Hematopoietic multipotent progenitor cell treated with erythropoietin and hydrocortisone succinate and interleukin-3 and kit ligand, for 4 days (in vitro differentiated cells): ENCODE data around the gene ATP5F1A.
"Not testable (repeated sequence)": the region's sequence is repeated elsewhere in the genome, so short reads cannot be mapped to it uniquely, and the experiment has no call there.

Experiments used
- DNase-seq: peaks from one replicate; pipeline ENCODE4 v3.0.0-alpha.2; 2015

The ATP5F1A gene

DNA sequence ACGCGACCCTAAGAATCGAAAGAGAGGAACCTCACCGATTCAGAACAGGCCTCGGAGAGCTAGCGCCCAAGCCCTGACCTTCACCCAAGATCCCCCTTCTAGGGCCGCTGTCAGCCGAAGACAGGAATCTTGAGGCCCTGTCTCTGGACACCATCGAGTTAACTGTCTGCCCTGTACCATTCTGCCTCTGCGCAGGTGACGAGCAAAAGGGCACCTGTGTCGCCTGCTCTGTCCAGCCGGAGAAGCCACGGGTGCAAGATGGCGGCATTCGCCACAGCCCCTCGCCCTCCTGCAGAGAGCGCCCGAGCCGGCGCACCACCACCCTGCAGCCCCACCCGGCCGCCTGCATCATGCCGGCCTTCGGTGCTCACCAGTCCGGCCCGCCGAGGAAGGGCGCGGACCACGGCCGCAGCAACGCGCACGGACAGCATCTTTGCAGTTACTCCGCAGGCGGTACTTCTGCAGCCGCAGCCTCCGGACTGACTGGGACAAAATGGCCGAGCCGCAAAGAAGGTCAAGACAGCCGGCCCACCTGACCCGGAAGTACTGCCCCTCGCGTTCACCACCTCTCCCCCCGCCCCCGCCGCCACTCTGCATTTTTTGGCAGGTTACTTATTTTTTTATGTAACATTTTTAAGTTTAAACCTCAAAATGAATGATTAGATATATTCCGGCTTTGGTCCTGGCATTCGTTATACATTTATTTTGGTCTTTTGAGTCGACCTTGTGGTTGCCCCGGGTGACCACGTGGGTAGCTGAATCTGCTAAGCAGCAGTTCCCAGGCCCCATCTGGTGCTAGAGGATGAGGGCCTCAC, at the start of gene ATP5F1A:
TSS of gene ATP5F1A (minus strand) at position 496 of the 815 bp plus-strand sequence. CDS start at position 431, 65 bp downstream.
- DNase-seq = peak; percentile 95

DNA sequence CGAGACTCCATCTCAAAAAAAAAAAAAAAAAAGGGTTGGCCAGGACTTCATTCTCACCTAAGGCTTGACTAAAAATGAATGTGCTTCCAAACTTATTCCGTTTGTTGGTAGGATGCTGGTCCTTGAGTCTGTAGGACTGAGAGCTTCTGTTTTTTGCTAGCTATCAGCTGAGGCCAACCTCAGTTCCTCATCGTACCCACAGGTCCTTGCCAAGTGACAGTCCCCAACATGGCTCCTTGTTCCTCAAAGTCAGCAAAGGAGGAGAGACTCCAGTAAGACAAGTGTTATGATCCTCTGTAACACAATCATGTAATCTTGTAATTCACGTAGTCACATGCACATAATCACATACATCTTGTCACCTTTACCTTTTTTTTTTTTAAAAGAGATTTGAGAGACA, 43.1 kb upstream of the ATP5F1A start:
- peak; percentile 42 for DNase-seq

- no peak for DNase-seq
Measured at GRCh38 chr18:46140173-46140572, 42.1 kb upstream of the ATP5F1A start.

GRCh38 chr18:46134920-46135675, 37.0 kb upstream of the ATP5F1A start:
- no peak for DNase-seq

- DNase-seq = no peak
Measured at GRCh38 chr18:46133534-46133933, 35.4 kb upstream of the ATP5F1A start.

GRCh38 chr18:46130549-46130948, 32.5 kb upstream of the ATP5F1A start:
- not testable (repeated sequence) for DNase-seq

DNA sequence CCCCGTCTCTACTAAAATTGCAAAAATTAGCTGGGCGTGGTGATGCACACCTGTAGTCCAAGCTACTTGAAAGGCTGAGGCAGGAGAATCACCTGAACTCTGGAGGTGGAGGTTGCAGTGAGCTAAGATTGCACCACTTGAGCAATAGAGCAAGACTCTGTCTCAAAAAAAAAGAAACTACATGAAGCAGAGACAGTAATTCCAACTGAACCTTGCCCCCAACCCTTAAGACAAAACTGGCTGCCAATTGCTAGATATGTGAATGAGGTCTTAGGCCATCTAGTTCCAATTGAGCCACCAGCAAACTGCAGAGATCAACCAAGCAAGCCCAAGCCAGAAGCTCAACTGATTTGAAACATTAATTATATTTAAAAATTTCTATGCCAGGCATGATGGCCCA, 32.0 kb upstream of the ATP5F1A start:
- no peak for DNase-seq

- not testable (repeated sequence) for DNase-seq
Measured at GRCh38 chr18:46126625-46127024, 28.5 kb upstream of the ATP5F1A start.

- no peak for DNase-seq
Measured at GRCh38 chr18:46113751-46114150, 15.7 kb upstream of the ATP5F1A start.

DNA sequence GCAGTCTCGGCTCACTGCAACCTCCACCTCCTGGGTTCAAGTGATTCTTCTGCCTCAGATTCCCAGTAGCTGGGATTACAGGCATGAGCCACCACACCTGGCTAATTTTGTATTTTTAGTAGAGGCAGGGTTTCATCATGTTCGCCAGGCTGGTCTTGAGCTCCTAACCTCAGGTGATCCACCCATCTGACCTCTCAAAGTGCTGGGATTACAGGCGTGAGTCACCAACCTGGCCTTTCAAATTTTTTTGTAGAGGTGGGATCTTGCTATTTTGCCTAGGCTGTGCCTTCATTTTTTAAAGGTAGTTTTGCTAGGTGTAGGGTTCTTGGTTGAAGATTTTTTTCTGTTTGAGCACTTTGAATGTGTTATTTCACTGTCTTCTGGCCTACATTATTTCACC, 12.3 kb upstream of the ATP5F1A start:
- DNase-seq = no peak

DNA sequence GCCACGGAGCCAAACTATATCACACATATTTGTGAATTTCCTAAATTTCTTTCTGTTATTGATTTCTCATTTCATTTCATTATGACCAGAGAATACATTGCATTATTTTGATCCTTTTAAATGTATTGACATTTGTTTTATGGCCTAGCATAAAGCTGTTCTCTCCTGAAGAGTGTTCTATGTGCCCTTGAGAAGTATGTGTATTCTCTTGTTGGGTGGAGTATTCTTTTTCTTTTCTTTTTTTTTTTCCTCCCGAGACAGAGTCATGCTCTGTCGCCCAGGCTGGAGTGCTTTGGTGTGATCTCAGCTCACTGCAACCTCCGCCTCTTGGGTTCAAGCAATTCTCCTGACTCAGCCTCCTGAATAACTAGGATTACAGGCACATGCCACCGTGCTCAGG, 11.3 kb upstream of the ATP5F1A start:
- no peak for DNase-seq

DNA sequence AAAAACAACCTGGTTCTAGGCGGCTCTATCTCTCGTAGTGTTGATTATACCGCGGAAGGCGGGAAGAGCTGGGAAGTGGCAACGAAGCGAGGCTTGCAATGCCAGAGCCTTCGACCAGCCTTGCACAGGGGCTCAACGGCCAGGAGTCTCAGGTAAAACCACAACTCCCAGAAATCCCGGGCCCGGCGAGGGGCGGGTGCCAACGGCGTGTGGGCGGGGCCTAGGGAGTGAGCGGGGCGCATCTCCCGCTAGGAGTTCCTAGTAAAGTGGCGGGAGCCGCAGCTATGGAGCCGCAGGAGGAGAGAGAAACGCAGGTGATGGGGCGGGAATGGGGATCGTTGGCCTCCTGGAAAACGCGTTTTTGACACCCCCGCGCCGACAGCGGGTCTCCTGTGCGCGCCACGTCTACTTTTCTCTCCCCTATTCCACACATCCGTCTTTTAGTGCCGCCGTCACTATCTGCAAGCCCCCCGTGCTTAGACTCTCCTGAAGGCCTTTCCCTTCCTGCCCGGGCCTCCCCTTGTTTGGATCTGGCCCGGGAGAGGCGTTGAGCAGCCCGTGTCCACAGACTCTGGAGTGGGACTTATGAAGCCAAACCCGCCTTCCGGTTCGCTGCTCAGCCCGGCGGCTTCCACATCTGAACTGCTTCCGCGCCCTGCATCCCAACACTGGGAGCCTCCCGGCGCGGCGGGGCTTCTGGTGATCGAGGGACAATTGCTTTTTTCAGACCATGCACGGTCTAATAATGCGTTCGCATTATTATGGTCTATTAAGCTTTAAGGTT, 6.2 kb upstream of the ATP5F1A start, which contains the start of gene HAUS1:
TSS of gene HAUS1 (plus strand) at position 258 of the 784 bp plus-strand sequence. CDS start at position 285, 27 bp downstream.
- peak; percentile 96 for DNase-seq

DNA sequence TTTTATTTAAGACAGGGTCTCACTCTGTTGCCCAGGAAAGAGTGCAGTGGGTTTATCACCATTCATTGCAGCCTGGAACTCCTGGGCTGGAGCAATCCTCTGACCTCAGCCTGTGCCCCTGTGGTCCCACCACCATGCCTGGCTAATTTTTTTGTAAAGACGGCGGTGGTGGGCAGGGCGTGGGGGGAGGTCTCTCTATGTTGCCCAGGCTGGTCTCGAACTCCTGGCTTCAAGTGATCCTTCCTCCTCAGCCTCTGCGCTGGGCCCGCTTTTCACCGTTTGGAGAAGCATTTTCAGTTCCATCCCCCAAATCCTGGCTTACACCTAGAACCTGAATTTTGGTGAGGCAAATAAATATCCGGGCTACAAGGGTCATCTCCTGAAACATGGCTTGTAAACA, 1.4 kb upstream of the ATP5F1A start:
- no peak for DNase-seq

- DNase-seq = no peak
Measured at GRCh38 chr18:46098616-46098933, 479 bp upstream of the ATP5F1A start.

DNA sequence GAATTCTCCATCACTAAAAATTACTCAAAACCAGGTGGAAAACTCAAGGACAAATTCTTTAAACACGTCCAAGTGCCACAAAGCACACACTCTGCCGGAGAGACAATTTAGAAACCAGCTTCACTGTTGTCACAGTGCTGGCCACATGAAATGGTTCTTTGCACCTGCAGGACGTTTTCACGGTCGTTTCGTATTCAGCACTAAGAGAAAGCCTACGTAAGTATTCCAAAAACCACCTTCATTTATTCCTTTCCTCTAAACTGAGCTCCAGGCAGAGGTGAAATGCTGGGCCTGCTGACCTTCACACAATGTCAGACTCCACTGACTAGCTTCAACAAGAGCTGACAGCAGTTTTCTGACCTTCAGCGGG, 680 bp downstream of the ATP5F1A start:
- no peak for DNase-seq

DNA sequence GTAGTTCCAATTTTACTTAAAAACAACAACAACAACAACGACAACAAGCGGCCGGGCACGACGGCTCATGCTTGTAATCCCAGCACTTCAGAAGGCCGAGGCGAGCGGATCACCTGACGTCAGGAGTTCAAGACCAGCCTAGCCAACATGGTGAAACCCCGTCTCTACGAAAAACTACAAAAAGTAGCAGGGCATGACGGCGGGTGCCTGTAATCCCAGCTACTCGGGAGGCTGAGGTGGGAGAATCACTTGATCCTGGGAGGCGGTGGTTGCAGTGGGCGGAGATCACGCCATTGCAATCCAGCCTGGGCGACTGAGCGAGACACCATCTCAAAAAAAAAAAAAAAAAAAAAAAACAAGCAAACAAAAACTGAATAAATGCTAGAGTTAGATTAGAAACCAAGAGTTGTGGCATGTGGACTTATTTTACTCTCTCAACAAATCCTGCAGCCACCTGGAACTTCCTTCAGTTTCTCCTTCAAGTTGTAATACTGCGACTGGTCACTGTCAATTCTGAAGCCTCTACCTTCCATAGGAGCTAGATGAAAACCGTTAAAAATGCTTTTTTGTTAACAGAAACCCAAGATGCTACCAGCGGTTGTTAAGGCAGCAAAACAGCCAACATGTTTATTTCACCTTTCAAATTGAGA, 1.3 kb downstream of the ATP5F1A start:
- peak; percentile 44 for DNase-seq

DNA sequence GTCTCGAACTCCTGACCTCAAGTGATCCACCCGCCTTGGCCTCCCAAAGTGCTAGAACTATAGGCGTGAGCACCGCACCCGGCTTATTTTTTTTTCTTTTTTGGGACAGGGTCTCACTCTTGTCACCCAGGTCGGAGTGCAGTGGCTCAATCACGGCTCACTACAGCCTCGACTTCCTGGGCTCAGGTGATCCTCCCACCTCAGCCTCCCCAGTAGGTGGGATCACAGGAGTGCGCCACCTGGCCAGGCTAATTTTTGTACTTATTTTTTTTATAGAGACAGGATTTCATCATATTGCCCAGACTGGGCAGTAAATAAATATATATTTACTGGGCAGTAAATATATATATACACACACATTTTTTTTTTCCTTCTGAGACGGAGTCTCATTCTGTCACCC, 2.6 kb downstream of the ATP5F1A start:
- DNase-seq = no peak

- not testable (repeated sequence) for DNase-seq
Measured at GRCh38 chr18:46088501-46088900, 9.6 kb downstream of the ATP5F1A start.

GRCh38 chr18:46084431-46084830, 13.7 kb downstream of the ATP5F1A start:
- DNase-seq = no peak

DNA sequence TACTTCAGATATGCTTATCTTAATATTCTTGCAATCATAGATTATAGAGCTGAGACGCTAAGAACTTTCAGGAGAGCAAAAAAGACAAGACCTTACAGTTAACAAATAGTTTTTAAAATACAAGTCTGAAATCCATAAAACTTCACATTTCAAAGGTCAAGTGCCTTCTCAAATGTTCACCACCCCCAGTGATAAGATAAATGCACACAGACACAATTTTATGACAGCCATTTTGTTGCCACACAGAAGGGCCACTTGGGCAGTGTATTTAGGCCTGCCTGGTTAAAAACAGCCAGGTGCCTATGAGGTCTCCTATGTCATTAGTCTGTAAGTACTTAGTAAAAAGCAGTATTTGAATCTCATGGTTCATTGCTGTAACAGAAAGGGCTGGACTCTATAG, 17.9 kb downstream of the ATP5F1A start:
- DNase-seq = no peak

DNA sequence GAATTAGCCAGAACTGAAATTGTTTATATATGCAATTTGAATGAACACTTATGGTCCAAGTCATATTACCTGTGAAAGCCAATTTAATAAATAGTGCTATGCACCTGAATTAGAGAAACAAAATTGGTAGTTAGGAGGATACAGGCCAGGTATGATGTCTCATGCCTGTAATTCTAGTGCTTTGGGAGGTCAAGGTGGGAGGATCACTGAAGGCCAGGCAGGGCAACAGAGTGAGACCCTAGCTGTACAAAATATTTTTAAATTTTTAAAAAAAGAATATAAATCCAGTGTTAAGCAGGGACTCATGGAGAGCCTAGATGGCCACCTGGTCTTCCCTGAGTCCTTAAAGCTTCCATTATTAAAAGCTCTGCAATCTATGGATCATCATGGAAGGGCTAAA, 18.8 kb downstream of the ATP5F1A start:
- DNase-seq = no peak

- DNase-seq = peak; percentile 91
Measured at GRCh38 chr18:46073474-46074331, 24.4 kb downstream of the ATP5F1A start.
